K562 (cell line): ENCODE measurements around the gene ZMYND8. TPM values are rescaled to one million over a fixed set of nuclear protein-coding genes. Genes with fewer than 3 reads are reported as not detected.

Experiments used
- CREBBP ChIP-seq: IDR thresholded peaks from one replicate; pipeline ENCODE4 v1.6.1; 2012; ENCODE audit warnings: low read depth, mild to moderate bottlenecking, control low read depth, inconsistent platforms, low read length
- ESRRA ChIP-seq: fragments of 450-650 bp; IDR thresholded peaks from 2 replicates; pipeline ENCODE4 v1.6.1; 2014; ENCODE audit warnings: low read depth, mild to moderate bottlenecking, moderate library complexity, borderline replicate concordance
- FOXJ2 ChIP-seq: fragments of 200-800 bp; sonication (Bioruptor generic); IDR thresholded peaks from 2 replicates; pipeline ENCODE4 v1.6.1; 2016; ENCODE audit warnings: missing genetic modification characterization, missing compliant biosample characterization
- GATAD2B ChIP-seq: fragments of 450-650 bp; IDR thresholded peaks from 2 replicates; pipeline ENCODE4 v1.6.1; 2017; ENCODE audit warnings: mild to moderate bottlenecking, borderline replicate concordance
- LEF1 ChIP-seq: fragments of 450-650 bp; IDR thresholded peaks from 2 replicates; pipeline ENCODE4 v1.6.1; 2016; ENCODE audit warnings: mild to moderate bottlenecking
- NFIC ChIP-seq: fragments of 450-650 bp; IDR thresholded peaks from 2 replicates; pipeline ENCODE4 v1.6.1; 2017; ENCODE audit warnings: mild to moderate bottlenecking, inconsistent platforms
- POLR2G ChIP-seq: fragments of 200-400 bp; formaldehyde crosslinking; IDR thresholded peaks from 2 replicates; pipeline ENCODE4 v1.6.1; 2017; ENCODE audit warnings: low read depth, mild to moderate bottlenecking, antibody characterized with exemption, low read length, moderate library complexity
- RBM22 ChIP-seq: fragments of 200-400 bp; formaldehyde crosslinking; IDR thresholded peaks from 2 replicates; pipeline ENCODE4 v1.6.1; 2018; ENCODE audit warnings: low read length, low read depth; ENCODE audit not compliant: poor library complexity, severe bottlenecking
- SMARCC2 ChIP-seq: fragments of 450-650 bp; IDR thresholded peaks from 2 replicates; pipeline ENCODE4 v1.6.1; 2017; ENCODE audit warnings: antibody characterized with exemption, moderate library complexity, mild to moderate bottlenecking, low read depth
- polyA plus RNA-seq, 8 experiments: library from polyadenylated mRNA; depleted of rRNA in 4 of 8; stranded (reverse) in 5 of 8; unstranded in 3 of 8; fragments of >200 nt; fragmentation: Nextera tagmentation in 2 of 8; fragmentation: Illumina TruSeq in 1 of 8; extraction: Ambion mirVana in 2 of 8; extraction: Trizol in 1 of 8; gene quantifications; 2 replicates each; pipeline versions ENCODE4 v1.2.1 to v1.2.3, GENCODE V29; 2011 to 2014; ENCODE audit warnings: inconsistent platforms in 1 of 8, missing spikeins in 1 of 8
- total RNA-seq, 7 experiments: library from RNA; depleted of rRNA in 6 of 7; stranded (reverse); fragments of >200 nt in 6 of 7; fragmentation: Illumina TruSeq in 2 of 7; extraction: Trizol in 2 of 7; gene quantifications; 2 replicates each; pipeline versions ENCODE4 v1.2.1 to v1.2.3, GENCODE V29; 2011 to 2021; ENCODE audit warnings: low replicate concordance in 1 of 7
- TF ChIP-seq, protein P1 (sequence below): sonication (generic); formaldehyde crosslinking; IDR thresholded peaks from 2 replicates; pipeline ENCODE4 v1.8.0; 2022; ENCODE audit warnings: mild to moderate bottlenecking, low read depth, missing genetic modification reagents

ZMYND8 gene
- total and polyA plus RNA-seq, 9 of the 15 experiments (the other 6 are each of a cell fraction or from before 2014, with no cell fraction given), result 31.8 to 148 (median 71.9) TPM

GRCh38 chr20:47251154-47252020 is 105.1 kb downstream of the ZMYND8 start (continued):
- TF ChIP-seq, protein P1, sequence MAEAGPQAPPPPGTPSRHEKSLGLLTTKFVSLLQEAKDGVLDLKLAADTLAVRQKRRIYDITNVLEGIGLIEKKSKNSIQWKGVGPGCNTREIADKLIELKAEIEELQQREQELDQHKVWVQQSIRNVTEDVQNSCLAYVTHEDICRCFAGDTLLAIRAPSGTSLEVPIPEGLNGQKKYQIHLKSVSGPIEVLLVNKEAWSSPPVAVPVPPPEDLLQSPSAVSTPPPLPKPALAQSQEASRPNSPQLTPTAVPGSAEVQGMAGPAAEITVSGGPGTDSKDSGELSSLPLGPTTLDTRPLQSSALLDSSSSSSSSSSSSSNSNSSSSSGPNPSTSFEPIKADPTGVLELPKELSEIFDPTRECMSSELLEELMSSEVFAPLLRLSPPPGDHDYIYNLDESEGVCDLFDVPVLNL (CRISPR knock-in tag), result no peak
- no peak for TF ChIP-seq NFIC
- no peak for TF ChIP-seq SMARCC2
- TF ChIP-seq GATAD2B, result no peak
- no peak for TF ChIP-seq LEF1
- TF ChIP-seq RBM22, result peak; percentile 83
- TF ChIP-seq CREBBP, result no peak
- TF ChIP-seq ESRRA, result no peak
- TF ChIP-seq POLR2G, result peak; percentile 41; the same call in 1 of the 2 replicates
- TF ChIP-seq FOXJ2 (tag), result no peak
